Hematopoietic multipotent progenitor cell treated with erythropoietin and hydrocortisone succinate and interleukin-3 and kit ligand, for 6 days (in vitro differentiated cells): Measurements from ENCODE around the gene KMT2B.
"Not testable (repeated sequence)": the region's sequence is repeated elsewhere in the genome, so short reads cannot be mapped to it uniquely, and the experiment has no call there.

Experiments
- DNase-seq: peaks from one replicate; pipeline ENCODE4 v3.0.0-alpha.2; 2015

Gene KMT2B

GRCh38 chr19:35710784-35711723 is 6.7 kb upstream of the KMT2B start:
- DNase-seq, result peak; percentile 10

- DNase-seq, result peak; percentile 54
Observed at GRCh38 chr19:35712567-35713505, 5.0 kb upstream of the KMT2B start.

- DNase-seq, result no peak
Observed at GRCh38 chr19:35713506-35713850, 4.3 kb upstream of the KMT2B start.

GRCh38 chr19:35713904-35714495 is 3.8 kb upstream of the KMT2B start:
- DNase-seq, result peak; percentile 80

- DNase-seq, result peak; percentile 55
Observed at GRCh38 chr19:35714601-35715354, 3.0 kb upstream of the KMT2B start.

GRCh38 chr19:35715355-35715809 is 2.4 kb upstream of the KMT2B start:
- no peak for DNase-seq

GRCh38 chr19:35715981-35716800 is 1.6 kb upstream of the KMT2B start:
- peak; percentile 27 for DNase-seq

GRCh38 chr19:35716801-35717664 is 770 bp upstream of the KMT2B start:
- DNase-seq, result peak; percentile 98

- peak; percentile 44 for DNase-seq
Observed at GRCh38 chr19:35718345-35719041, 690 bp downstream of the KMT2B start.

GRCh38 chr19:35719402-35720162 is 1.8 kb downstream of the KMT2B start:
- DNase-seq, result no peak

GRCh38 chr19:35720163-35720524 is 2.3 kb downstream of the KMT2B start:
- DNase-seq, result no peak

GRCh38 chr19:35720648-35721047 is 2.8 kb downstream of the KMT2B start:
- no peak for DNase-seq

GRCh38 chr19:35721374-35721773 is 3.6 kb downstream of the KMT2B start:
- DNase-seq, result no peak

- no peak for DNase-seq
Observed at GRCh38 chr19:35722461-35722860, 4.7 kb downstream of the KMT2B start.

GRCh38 chr19:35722897-35723296 is 5.1 kb downstream of the KMT2B start:
- DNase-seq, result no peak

- no peak for DNase-seq
Observed at GRCh38 chr19:35723671-35724070, 5.9 kb downstream of the KMT2B start.

GRCh38 chr19:35724132-35724531 is 6.3 kb downstream of the KMT2B start:
- not testable (repeated sequence) for DNase-seq

GRCh38 chr19:35724560-35724959 is 6.8 kb downstream of the KMT2B start:
- DNase-seq, result no peak
